SU-DHL-6 (cell line): ENCODE data around the gene ZNF507.

Experiments used
- EZH2phosphoT487 ChIP-seq: fragments of 200-600 bp; sonication (generic), shearing (Covaris generic); conservative IDR thresholded peaks from 2 replicates; pipeline ENCODE4 v1.6.1; 2018; ENCODE audit warnings: mild to moderate bottlenecking, antibody characterized with exemption, low read length, moderate library complexity, mixed read lengths
- TF ChIP-seq, protein P1 (sequence below): fragments of 200-600 bp; sonication (generic); IDR thresholded peaks from one replicate; pipeline ENCODE4 v1.5.1; 2017; ENCODE audit warnings: antibody characterized with exemption, mild to moderate bottlenecking, low read length, moderate library complexity; ENCODE audit not compliant: insufficient read depth, poor library complexity, severe bottlenecking

DNA sequence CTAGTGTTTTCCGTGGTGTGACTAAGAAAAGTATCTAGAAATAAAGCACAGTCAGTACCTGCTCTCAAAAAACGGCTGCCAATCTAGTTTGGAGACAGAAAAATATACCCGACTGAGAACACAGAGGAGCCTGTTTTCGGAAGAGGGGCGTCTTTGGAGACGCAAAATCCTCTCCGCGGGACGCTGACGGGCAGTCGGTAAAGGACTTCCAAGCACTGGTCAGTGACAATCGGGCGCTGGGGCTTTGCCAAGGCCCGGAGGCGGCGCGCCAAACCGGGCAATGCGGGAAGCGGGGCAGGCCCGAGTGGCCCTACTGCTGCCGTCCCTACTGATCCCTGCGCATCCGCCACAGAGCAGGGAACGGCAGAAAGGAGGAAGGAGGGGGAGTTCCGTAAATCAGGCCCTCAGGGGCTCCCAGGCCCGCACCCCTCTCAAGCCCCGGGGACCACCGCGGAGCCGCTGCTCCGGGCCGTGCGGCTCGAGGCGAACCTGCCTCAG lies 59.6 kb downstream of the ZNF507 start:
- TF ChIP-seq, protein P1, sequence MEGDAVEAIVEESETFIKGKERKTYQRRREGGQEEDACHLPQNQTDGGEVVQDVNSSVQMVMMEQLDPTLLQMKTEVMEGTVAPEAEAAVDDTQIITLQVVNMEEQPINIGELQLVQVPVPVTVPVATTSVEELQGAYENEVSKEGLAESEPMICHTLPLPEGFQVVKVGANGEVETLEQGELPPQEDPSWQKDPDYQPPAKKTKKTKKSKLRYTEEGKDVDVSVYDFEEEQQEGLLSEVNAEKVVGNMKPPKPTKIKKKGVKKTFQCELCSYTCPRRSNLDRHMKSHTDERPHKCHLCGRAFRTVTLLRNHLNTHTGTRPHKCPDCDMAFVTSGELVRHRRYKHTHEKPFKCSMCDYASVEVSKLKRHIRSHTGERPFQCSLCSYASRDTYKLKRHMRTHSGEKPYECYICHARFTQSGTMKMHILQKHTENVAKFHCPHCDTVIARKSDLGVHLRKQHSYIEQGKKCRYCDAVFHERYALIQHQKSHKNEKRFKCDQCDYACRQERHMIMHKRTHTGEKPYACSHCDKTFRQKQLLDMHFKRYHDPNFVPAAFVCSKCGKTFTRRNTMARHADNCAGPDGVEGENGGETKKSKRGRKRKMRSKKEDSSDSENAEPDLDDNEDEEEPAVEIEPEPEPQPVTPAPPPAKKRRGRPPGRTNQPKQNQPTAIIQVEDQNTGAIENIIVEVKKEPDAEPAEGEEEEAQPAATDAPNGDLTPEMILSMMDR = no peak
- TF ChIP-seq EZH2phosphoT487 = no peak
